Adrenal gland (tissue), 12 donors: ENCODE data around the gene RASIP1. TPM values are rescaled to one million over a fixed set of nuclear protein-coding genes. Genes with fewer than 3 reads are reported as not detected.

Source experiments
- DNase-seq, 7 donors: peaks; one replicate each; pipeline ENCODE4 v3.0.0-alpha.2; 2019 to 2020
- H3K27ac ChIP-seq, 5 donors: fragments of 200-600 bp; sonication (generic) in 4 of 5; 1 replicate in 3 of 5; 2 replicates in 2 of 5; pipeline versions ENCODE4 v1.5.1 to v1.8.0; 2016 to 2020; ENCODE audit warnings: mild to moderate bottlenecking in 1 of 5
- H3K27me3 ChIP-seq: fragments of 200-600 bp; 2 replicates; pipeline ENCODE4 v1.8.0; 2021
- H3K36me3 ChIP-seq, 2 donors: fragments of 200-600 bp; replicated peaks in 1 of 2; 1 replicate in 1 of 2; 2 replicates in 1 of 2; pipeline versions ENCODE4 v1.5.1 to v1.8.0; 2018 to 2022
- H3K4me1 ChIP-seq, 2 donors: fragments of 200-600 bp; replicated peaks in 1 of 2; 1 replicate in 1 of 2; 2 replicates in 1 of 2; pipeline versions ENCODE4 v1.5.1 to v1.8.0; 2018 to 2021
- H3K4me3 ChIP-seq, 4 donors: fragments of 200-600 bp; sonication (generic) in 3 of 4; one replicate each; pipeline ENCODE4 v1.5.1; 2016 to 2018
- H3K9me3 ChIP-seq, 3 donors: fragments of 200-600 bp; sonication (generic) in 1 of 3; replicated peaks in 1 of 3; 1 replicate in 2 of 3; 2 replicates in 1 of 3; pipeline versions ENCODE4 v1.5.1 to v1.8.0; 2016 to 2021
- CTCF ChIP-seq, 6 experiments: fragments of 450-650 bp in 4 of 6; fragments of 200-600 bp in 2 of 6; sonication (generic) in 1 of 6; IDR thresholded peaks; 1 replicate in 5 of 6; 2 replicates in 1 of 6; pipeline versions ENCODE4 v1.5.1 to v1.8.0; 2016 to 2021; ENCODE audit warnings: antibody characterized with exemption in 6 of 6, mild to moderate bottlenecking in 2 of 6, moderate library complexity in 1 of 6
- POLR2A ChIP-seq, 2 donors: fragments of 450-650 bp; IDR thresholded peaks; one replicate each; pipeline ENCODE4 v1.6.1; 2017; ENCODE audit warnings: antibody characterized with exemption in 2 of 2, mild to moderate bottlenecking in 2 of 2, moderate library complexity in 1 of 2
- WGBS, 4 donors: extraction: QIAGEN DNeasy Blood & Tissue Kit in 2 of 4; methylation state at CpG; one replicate each; pipeline versions ENCODE4 v1.1.5 to v1.1.7; 2013 to 2017; 5-methylcytosine and 5-hydroxymethylcytosine counted together
- intact Hi-C, 2 donors: fragments of 100-400 bp; cut with DNase I; formaldehyde crosslinking; loops; one replicate each; pipeline versions ENCODE4 v1.14.1 to v1.15.0; 2022 to 2023
- polyA plus RNA-seq, 3 donors: library from polyadenylated mRNA; stranded (reverse); fragments of 200-250 nt in 2 of 3; fragments of 350-450 nt in 1 of 3; fragmentation: Illumina TruSeq in 1 of 3; extraction: RNeasy Lipid Tissue Mini Kit (QIAGEN cat#74804) in 1 of 3; gene quantifications; one replicate each; pipeline ENCODE4 v1.2.3, GENCODE V29; 2013 to 2014
- total RNA-seq, 9 donors: library from RNA; depleted of rRNA in 4 of 9; stranded (reverse); fragments of >200 nt in 4 of 9; fragments of 120-200 nt in 1 of 9; fragmentation: NEBNext Ultra II Directional in 1 of 9; extraction: Animal tissue kit (Norgen Biotek cat#: 25700) in 1 of 9; gene quantifications; one replicate each; pipeline versions ENCODE4 v1.1.0 to v1.2.4, GENCODE V29; 2013 to 2023
- donor health status: healthy with polysubstance abuse.
- donor health status: Bipolar disorder and iron deficiency.
- donor health status: DM: yes; HTN: yes; CAD: no.
- donor health status: DM: no; HTN: no; CAD: no.
- donor health status: DM: no; HTN: no; CAD: no.
- donor health status: DM: yes; HTN: yes; CAD: no.

The RASIP1 gene
- total and polyA plus RNA-seq, 12 donors = 5.1 to 38.9 (median 16.7) TPM

DNA sequence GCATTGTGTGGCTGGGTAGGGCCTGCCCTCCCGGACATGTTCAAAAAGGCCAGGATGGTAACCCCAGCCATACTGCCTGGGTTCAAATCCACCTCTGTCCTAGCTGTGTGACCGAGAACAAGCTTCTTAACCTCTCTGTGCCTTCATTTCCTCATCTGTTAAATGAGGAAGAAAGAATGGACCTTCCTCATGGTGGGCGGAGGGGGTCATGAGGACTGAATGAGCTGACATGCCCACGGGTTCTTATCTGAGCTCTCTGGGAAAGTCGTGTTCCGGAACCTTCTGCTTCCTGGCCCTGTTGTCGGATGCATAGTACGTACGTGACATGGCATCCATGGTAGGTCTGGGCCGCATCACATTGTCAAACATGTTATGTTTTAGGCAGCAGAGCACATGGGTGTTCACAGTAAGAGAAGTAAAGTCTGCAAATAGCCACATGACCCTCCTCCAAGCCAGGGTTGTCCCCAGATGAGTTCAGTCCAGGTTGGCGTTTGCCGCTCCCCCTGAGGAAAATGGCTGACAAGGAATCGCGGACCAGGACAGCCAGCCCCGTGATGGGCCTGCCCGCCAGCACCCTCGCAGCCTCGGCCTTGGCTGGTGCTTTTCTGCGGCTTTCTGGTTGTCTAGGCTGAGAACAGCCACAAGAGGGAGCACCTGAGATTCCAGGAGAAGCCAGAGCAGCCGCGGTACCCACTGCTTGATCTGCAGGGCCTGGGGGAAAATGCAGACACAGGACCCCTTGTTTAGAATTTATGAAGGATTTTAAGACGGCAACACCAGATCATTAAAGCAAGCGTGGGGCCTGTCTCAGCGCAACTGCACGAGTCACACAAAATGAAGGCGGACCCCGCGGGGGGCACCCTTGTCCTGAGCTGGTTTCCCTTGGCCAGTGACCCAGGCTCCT is 65.2 kb downstream of the RASIP1 start:
- no peak overlapping the region for H3K4me3 ChIP-seq
- intact Hi-C loops = loop anchor here (10.0 kb wide), 3 partner anchors 60 to 170 kb away; no protein-coding TSS in a partner anchor

GRCh38 chr19:48674216-48674809 is 66.1 kb downstream of the RASIP1 start:
- intact Hi-C loops = loop anchor here (10.0 kb wide), 3 partner anchors 60 to 170 kb away; no protein-coding TSS in a partner anchor
- Histone ChIP-seq H3K27ac (no peak overlapping the region), H3K9me3 (no peaks in the 10 kb centered on the region), H3K4me3 (no peak overlapping the region), H3K4me1 (peaks cover 0 to 9% of the 10 kb centered on the region in 2 donors), H3K27me3 (no peaks in the 10 kb centered on the region), H3K36me3 (no peaks in the 10 kb centered on the region)
- TF ChIP-seq POLR2A (IDR thresholded peaks at IDR 0.05) (no peak), CTCF (IDR thresholded peaks at IDR 0.05) (no peak)
- 85 to 94% (median 91%) methylated on average over 9 to 19 of the region's 19 CpGs for WGBS, 4 donors
- DNase-seq = no peak

More for the DNA sequence above, 65.2 kb downstream of the RASIP1 start:
- H3K27ac ChIP-seq = peak overlapping the region in 2 of 5 donors; percentile 59 to 62
- H3K27me3 ChIP-seq = no peaks in the 10 kb centered on the region
- peaks cover 0 to 9% of the 10 kb centered on the region in 2 donors for H3K4me1 ChIP-seq
- 31 to 65% (median 49%) methylated on average over 8 to 28 of the region's 28 CpGs for WGBS, 4 donors
- peak; percentile 86 to 95 (median 91) for DNase-seq
- H3K36me3 ChIP-seq = no peaks in the 10 kb centered on the region
- TF ChIP-seq CTCF (IDR thresholded peaks at IDR 0.05) (peak; percentile 72 to 89 (median 88)), POLR2A (IDR thresholded peaks at IDR 0.05) (no peak)
- H3K9me3 ChIP-seq = no peaks in the 10 kb centered on the region

GRCh38 chr19:48673436-48674100 is 66.8 kb downstream of the RASIP1 start:
- Histone ChIP-seq H3K36me3 (no peaks in the 10 kb centered on the region), H3K4me3 (no peak overlapping the region), H3K27me3 (no peaks in the 10 kb centered on the region), H3K4me1 (peaks cover 0 to 9% of the 10 kb centered on the region in 2 donors), H3K9me3 (no peaks in the 10 kb centered on the region), H3K27ac (no peak overlapping the region)
- intact Hi-C loops = loop anchor here (10.0 kb wide), 3 partner anchors 61 to 171 kb away; no protein-coding TSS in a partner anchor
- WGBS, 4 donors = 81 to 83% (median 82%) methylated on average over 24 to 25 of the region's 25 CpGs
- DNase-seq = no peak
- TF ChIP-seq CTCF (IDR thresholded peaks at IDR 0.05) = no peak
- no peak for TF ChIP-seq POLR2A (IDR thresholded peaks at IDR 0.05)

- Histone ChIP-seq H3K9me3 (no peaks in the 10 kb centered on the region), H3K27ac (no peak within 1 kb of the TSS), H3K27me3 (no peaks in the 10 kb centered on the region), H3K4me1 (peaks cover 0 to 9% of the 10 kb centered on the region in 2 donors), H3K4me3 (no peak within 1 kb of the TSS), H3K36me3 (no peaks in the 10 kb centered on the region)
- intact Hi-C loops = loop anchor here (10.0 kb wide), 3 partner anchors 62 to 172 kb away; no protein-coding TSS in a partner anchor
- no peak for DNase-seq
- 78 to 97% (median 83%) methylated on average over 5 to 25 of the region's 25 CpGs for WGBS, 4 donors
- TF ChIP-seq CTCF (IDR thresholded peaks at IDR 0.05) = no peak
- no peak for TF ChIP-seq POLR2A (IDR thresholded peaks at IDR 0.05)
These were observed 67.4 kb downstream of the RASIP1 start, which contains the start of gene NTN5 for GRCh38 chr19:48672994-48673393. TSS of gene NTN5 (minus strand) at chr19:48673017. CDS start at chr19:48670986, 2,031 bp downstream.
